ENCODE measurements around the gene SLC6A1.

- TF ChIP-seq CTCF (IDR thresholded peaks at IDR 0.05; ENCODE audit: insufficient read depth, low read length, poor library complexity, severe bottlenecking) (no peak), EZH2phosphoT487 (conservative IDR thresholded peaks at IDR 0.05; ENCODE audit: low read length) (no peak)
These were observed 13.2 kb downstream of the SLC6A1 start for GRCh38 chr3:11005686-11006256.

Measured in SU-DHL-6 (cell line).